ENCODE measurements around the gene FOXN1.

DNA sequence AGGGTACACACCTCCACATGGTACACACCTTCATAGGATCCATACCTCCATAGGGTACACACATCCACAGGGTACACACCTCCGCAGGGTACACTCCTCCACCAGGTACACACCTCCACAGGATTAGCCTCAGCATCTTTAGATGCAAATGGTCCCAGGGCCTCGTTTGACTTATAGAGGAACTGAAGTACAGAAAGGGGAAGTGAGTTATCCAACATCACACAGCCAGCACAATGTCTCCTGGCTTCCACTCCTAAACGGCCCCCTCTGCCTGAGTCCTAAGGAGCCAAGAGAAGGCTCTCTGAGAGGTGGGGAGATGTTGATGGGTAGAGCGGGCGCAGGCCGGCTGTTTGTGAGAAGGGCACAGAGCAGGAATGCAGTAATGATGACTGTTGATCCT is 12.0 kb downstream of the FOXN1 start:
- TF ChIP-seq, protein P1, sequence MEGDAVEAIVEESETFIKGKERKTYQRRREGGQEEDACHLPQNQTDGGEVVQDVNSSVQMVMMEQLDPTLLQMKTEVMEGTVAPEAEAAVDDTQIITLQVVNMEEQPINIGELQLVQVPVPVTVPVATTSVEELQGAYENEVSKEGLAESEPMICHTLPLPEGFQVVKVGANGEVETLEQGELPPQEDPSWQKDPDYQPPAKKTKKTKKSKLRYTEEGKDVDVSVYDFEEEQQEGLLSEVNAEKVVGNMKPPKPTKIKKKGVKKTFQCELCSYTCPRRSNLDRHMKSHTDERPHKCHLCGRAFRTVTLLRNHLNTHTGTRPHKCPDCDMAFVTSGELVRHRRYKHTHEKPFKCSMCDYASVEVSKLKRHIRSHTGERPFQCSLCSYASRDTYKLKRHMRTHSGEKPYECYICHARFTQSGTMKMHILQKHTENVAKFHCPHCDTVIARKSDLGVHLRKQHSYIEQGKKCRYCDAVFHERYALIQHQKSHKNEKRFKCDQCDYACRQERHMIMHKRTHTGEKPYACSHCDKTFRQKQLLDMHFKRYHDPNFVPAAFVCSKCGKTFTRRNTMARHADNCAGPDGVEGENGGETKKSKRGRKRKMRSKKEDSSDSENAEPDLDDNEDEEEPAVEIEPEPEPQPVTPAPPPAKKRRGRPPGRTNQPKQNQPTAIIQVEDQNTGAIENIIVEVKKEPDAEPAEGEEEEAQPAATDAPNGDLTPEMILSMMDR (conservative IDR thresholded peaks at IDR 0.05 in 1 of 2, IDR thresholded peaks at IDR 0.05 in 1 of 2; ENCODE audit: low read depth in 1 of 2, low read length in 2 of 2) = no peak
- TF ChIP-seq EZH2 (IDR thresholded peaks at IDR 0.05; ENCODE audit: low read length, missing control alignments) = no peak

Data from fibroblast of lung (primary cell).